Measurements from ENCODE around the gene NET1.

The NET1 gene

GRCh38 chr10:5502571-5503476 is 90.5 kb downstream of the NET1 start:
- DNase-seq: no peak

- DNase-seq: no peak
Measured at GRCh38 chr10:5503477-5503835, 91.1 kb downstream of the NET1 start.

- DNase-seq: peak in 1 of 2 experiments; percentile 26
Measured at GRCh38 chr10:5504146-5505072, 92.1 kb downstream of the NET1 start.

- no peak for DNase-seq
Measured at GRCh38 chr10:5506246-5506645, 93.9 kb downstream of the NET1 start.

GRCh38 chr10:5506751-5507648 is 94.6 kb downstream of the NET1 start:
- DNase-seq: no peak

- DNase-seq: no peak
Measured at GRCh38 chr10:5507649-5508131, 95.3 kb downstream of the NET1 start.

GRCh38 chr10:5508161-5508604 is 95.8 kb downstream of the NET1 start:
- DNase-seq: no peak
